Psoas muscle (tissue), 8 donors: ENCODE data around the gene LEF1. TPM values are rescaled to one million over a fixed set of nuclear protein-coding genes. Genes with fewer than 3 reads are reported as not detected.

Source experiments
- ATAC-seq, 4 donors: fragments of 200-7000 bp; cut with Tn5 transposase; one replicate each; pipeline ENCODE4 v1.9.1; 2020; ENCODE audit warnings: moderate library complexity in 3 of 4, mild to moderate bottlenecking in 2 of 4
- DNase-seq, 2 donors: peaks; one replicate each; pipeline ENCODE4 v3.0.0-alpha.2; 2020
- H3K27ac ChIP-seq: fragments of 200-600 bp; one replicate; pipeline ENCODE4 v1.8.0; 2022
- H3K27me3 ChIP-seq, 3 donors: fragments of 200-600 bp in 1 of 3; one replicate each; pipeline versions ENCODE4 v1.6.1 to v1.8.0; 2013 to 2022; ENCODE audit warnings: low read length in 2 of 3, mild to moderate bottlenecking in 2 of 3, moderate library complexity in 1 of 3; ENCODE audit not compliant: insufficient read depth in 3 of 3
- H3K36me3 ChIP-seq, 2 donors: fragments of 200-600 bp in 1 of 2; one replicate each; pipeline versions ENCODE4 v1.6.1 to v1.8.0; 2013 to 2022; ENCODE audit warnings: low read depth in 1 of 2, mild to moderate bottlenecking in 1 of 2, moderate library complexity in 1 of 2; ENCODE audit not compliant: insufficient read depth in 1 of 2
- H3K4me1 ChIP-seq: fragments of 200-600 bp; one replicate; pipeline ENCODE4 v1.8.0; 2022
- H3K4me3 ChIP-seq: fragments of 200-600 bp; one replicate; pipeline ENCODE4 v1.8.0; 2022; ENCODE audit warnings: mild to moderate bottlenecking
- H3K9me3 ChIP-seq: fragments of 200-600 bp; one replicate; pipeline ENCODE4 v1.8.0; 2022
- WGBS, 3 donors: extraction: QIAGEN DNeasy Blood & Tissue Kit; methylation state at CpG; one replicate each; pipeline versions ENCODE4 v1.1.6 to v1.1.7; 2013; 5-methylcytosine and 5-hydroxymethylcytosine counted together
- intact Hi-C, 2 donors: fragments of 100-400 bp; cut with DNase I; formaldehyde crosslinking; loops; one replicate each; pipeline versions ENCODE4 v1.11.0 to v1.14.2; 2022
- polyA plus RNA-seq, 3 donors: library from polyadenylated mRNA; stranded (reverse); fragments of 200-250 nt; gene quantifications; one replicate each; pipeline ENCODE4 v1.2.3, GENCODE V29; 2013
- total RNA-seq, 4 donors: library from RNA; stranded (reverse); fragmentation: NEBNext Ultra II Directional in 2 of 4; extraction: Animal tissue kit (Norgen Biotek cat#: 25700) in 2 of 4; gene quantifications; one replicate each; pipeline versions ENCODE4 v1.2.1 to v1.2.4, GENCODE V29; 2021 to 2023
- TF ChIP-seq, protein P1 (sequence below): fragments of 200-600 bp; IDR thresholded peaks from one replicate; pipeline ENCODE4 v1.8.0; 2022; ENCODE audit warnings: antibody characterized with exemption
- donor health status: healthy with polysubstance abuse.
- donor health status: DM: no; HTN: no; CAD: no; lungs with moderate emphysema.
- donor health status: Bipolar disorder and iron deficiency.
- donor health status: healthy.
- donor health status: DM: yes; HTN: yes; CAD: no.
- donor health status: DM: no; HTN: no; CAD: no.
- donor health status: DM: no; HTN: no; CAD: no.
- donor health status: DM: yes; HTN: yes; CAD: no.

LEF1 gene
- total and polyA plus RNA-seq, 7 donors = 0.10 to 0.44 (median 0.29) TPM

DNA sequence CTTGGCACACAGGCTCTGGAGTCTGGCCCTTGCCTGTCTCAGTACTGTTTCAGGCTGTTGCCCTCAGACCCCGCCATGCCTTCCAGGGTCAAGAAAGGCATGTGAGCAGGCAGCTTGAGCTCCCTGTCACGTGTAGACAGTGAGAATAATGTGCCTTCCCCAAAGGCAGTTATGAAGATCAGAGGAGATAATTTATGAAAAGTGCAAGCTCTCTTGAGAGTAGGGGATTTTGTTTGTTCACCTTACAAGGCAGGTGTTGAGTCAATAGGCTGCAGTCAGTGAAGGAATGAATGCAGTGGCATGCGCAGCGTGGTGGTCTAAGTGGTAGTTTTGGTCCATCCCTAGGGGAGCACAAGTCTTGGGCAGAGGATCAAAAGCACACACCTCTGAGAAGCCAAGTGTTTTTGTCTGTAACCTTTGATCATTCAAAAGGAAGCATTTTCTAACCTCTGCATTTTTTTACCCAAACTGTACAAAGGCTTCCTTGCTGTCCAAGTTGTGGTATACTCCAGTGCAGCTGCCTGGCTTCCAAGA is 164.7 kb downstream of the LEF1 start:
- H3K4me1 ChIP-seq = peaks cover 76% of the 10 kb centered on the region
- DNase-seq (no peak), ATAC-seq (no peak)
- intact Hi-C loops = no loop called here
- H3K27ac ChIP-seq = peak overlapping the region; percentile 90
- 59 to 65% (median 61%) methylated on average over 4 of the region's 4 CpGs for WGBS, 3 donors
- TF ChIP-seq, protein P1, sequence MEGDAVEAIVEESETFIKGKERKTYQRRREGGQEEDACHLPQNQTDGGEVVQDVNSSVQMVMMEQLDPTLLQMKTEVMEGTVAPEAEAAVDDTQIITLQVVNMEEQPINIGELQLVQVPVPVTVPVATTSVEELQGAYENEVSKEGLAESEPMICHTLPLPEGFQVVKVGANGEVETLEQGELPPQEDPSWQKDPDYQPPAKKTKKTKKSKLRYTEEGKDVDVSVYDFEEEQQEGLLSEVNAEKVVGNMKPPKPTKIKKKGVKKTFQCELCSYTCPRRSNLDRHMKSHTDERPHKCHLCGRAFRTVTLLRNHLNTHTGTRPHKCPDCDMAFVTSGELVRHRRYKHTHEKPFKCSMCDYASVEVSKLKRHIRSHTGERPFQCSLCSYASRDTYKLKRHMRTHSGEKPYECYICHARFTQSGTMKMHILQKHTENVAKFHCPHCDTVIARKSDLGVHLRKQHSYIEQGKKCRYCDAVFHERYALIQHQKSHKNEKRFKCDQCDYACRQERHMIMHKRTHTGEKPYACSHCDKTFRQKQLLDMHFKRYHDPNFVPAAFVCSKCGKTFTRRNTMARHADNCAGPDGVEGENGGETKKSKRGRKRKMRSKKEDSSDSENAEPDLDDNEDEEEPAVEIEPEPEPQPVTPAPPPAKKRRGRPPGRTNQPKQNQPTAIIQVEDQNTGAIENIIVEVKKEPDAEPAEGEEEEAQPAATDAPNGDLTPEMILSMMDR = no peak
- no peak overlapping the region for H3K4me3 ChIP-seq
- H3K36me3 ChIP-seq = no peaks in the 10 kb centered on the region
- H3K9me3 ChIP-seq = no peaks in the 10 kb centered on the region
- no peaks in the 10 kb centered on the region for H3K27me3 ChIP-seq

DNA sequence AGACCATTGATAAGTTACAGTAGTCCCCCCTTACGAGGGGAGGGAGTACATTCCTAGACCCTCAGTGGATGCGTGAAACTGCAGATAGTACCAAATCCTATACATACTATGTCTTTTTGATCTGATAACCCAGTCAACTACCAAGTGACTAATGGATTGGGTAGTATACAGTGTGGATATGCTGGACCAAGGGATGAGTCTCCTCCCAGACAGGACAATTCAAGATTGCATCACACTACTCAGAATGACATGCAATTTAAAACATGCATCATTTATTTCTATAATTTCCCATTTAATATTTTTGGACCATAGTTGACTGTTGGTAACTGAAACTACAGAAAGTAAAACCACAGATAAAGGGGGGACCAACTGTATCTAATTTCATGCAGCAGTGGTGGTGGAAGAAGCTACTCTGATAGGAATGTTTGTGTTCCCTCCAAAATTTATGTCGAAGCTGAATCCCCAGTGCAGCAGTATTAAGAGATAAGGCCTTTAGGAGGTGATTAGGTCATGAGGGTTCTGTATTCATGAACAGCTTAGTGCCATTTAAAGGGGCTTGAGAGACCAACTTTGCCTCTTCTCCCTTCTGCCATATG is 167.1 kb downstream of the LEF1 start:
- H3K4me3 ChIP-seq = no peak overlapping the region
- ATAC-seq = no peak
- peak overlapping the region; percentile 98 for H3K27ac ChIP-seq
- H3K36me3 ChIP-seq = no peaks in the 10 kb centered on the region
- peaks cover 80% of the 10 kb centered on the region for H3K4me1 ChIP-seq
- TF ChIP-seq, protein P1 = no peak
- intact Hi-C loops = no loop called here
- DNase-seq = no peak
- no peaks in the 10 kb centered on the region for H3K9me3 ChIP-seq
- 86 to 91% (median 88%) methylated on average over 3 of the region's 3 CpGs for WGBS, 3 donors
- no peaks in the 10 kb centered on the region for H3K27me3 ChIP-seq

DNA sequence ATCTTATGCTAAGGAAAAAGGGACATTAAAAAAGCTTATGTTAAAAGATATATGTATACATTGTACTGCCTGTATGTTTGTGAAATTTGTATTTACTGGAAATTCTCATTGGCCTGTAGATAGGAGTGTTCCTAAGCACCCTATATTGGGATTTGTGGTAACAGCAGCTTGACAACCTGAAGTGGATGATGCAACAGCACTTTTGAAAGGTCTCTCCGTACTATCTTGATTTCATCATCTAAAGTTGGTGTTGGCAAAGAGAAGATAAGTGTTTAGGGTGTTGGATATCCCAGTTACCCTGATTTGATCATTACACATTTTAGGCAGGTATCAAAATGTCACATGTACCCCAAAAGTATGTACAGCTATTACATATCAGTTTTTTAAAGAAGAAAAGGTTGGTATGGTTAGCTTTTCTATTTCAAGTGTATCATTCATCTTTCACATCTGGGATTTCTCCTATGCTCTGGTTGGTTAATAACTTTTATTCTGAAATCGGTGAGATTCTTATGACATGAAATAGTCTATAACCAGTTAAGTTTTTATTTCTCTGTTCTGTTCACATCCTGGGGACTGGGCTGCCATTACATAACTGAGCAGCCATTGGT is 168.7 kb downstream of the LEF1 start:
- Histone ChIP-seq H3K36me3 (no peaks in the 10 kb centered on the region), H3K27me3 (no peaks in the 10 kb centered on the region), H3K4me1 (peaks cover 82% of the 10 kb centered on the region), H3K9me3 (no peaks in the 10 kb centered on the region), H3K4me3 (peak overlapping the region; percentile 23), H3K27ac (peak overlapping the region; percentile 98)
- intact Hi-C loops = loop anchor here in 1 of 2 donors (10.0 kb wide), 1 partner anchor 175 kb away; the partner anchor contains the start of gene SGMS2
- WGBS, 3 donors = 60 to 68% (median 66%) methylated on average over 2 of the region's 2 CpGs
- TF ChIP-seq, protein P1 = no peak
- ATAC-seq = peak; percentile 38 to 68 (median 60)
- no peak for DNase-seq

DNA sequence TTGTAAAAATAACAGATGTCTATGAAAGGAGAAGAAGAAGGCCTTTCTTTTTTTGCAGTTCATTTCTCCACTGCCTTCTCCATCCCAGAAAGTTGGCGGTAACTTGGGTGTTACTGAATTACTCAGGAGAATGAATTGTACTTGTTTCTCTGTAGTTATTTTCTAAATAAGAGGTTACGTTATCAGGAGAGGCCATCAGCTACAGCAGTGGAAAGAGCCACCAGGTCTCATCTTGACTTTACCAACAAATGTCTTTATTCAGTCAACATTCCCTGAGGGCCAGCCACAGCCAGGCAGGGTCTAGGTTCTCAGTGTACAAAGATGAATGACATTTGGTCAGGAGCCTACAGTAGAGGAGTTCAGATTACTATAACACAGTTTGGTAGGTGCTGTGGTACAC is 170.9 kb downstream of the LEF1 start:
- intact Hi-C loops = loop anchor here in 1 of 2 donors (10.0 kb wide), 1 partner anchor 173 kb away; the partner anchor contains the start of gene SGMS2
- ATAC-seq = peak in 3 of 4 donors; percentile 29 to 50 (median 33)
- peak overlapping the region; percentile 98 for H3K27ac ChIP-seq
- no peaks in the 10 kb centered on the region for H3K36me3 ChIP-seq
- H3K9me3 ChIP-seq = no peaks in the 10 kb centered on the region
- TF ChIP-seq, protein P1 = no peak
- peak overlapping the region; percentile 21 for H3K4me3 ChIP-seq
- peaks cover 89% of the 10 kb centered on the region for H3K4me1 ChIP-seq
- DNase-seq = no peak
- no peaks in the 10 kb centered on the region for H3K27me3 ChIP-seq
- WGBS, 3 donors = 23 to 47% (median 37%) methylated on average over 2 of the region's 2 CpGs

Other genes starting within 250 kb of the LEF1 start
- gene CYP2U1, start 237.4 kb downstream of the LEF1 start, total RNA-seq = 1 to 10 TPM; 2.4 to 4.5 (median 3.9) TPM
- gene CYP2U1, start 237.4 kb downstream of the LEF1 start, polyA plus RNA-seq = 1 to 10 TPM in 2 of 3 donors, under 1 TPM in 1; 0.95 to 3.7 (median 1.9) TPM
- 100 to 1,000 TPM in 3 of 4 donors, 10 to 100 TPM in 1; 84.4 to 150 (median 118) TPM for gene HADH, start 179.0 kb downstream of the LEF1 start, total RNA-seq
- gene HADH, start 179.0 kb downstream of the LEF1 start, polyA plus RNA-seq = 100 to 1,000 TPM in 1 of 3 donors, 10 to 100 TPM in 2; 26.6 to 125 (median 99.5) TPM